Left kidney (tissue), 2 donors: Measurements from ENCODE around the gene SLC7A11. TPM values are rescaled to one million over a fixed set of nuclear protein-coding genes. Genes with fewer than 3 reads are reported as not detected.

Source experiments
- DNase-seq: peaks from one replicate; pipeline ENCODE4 v3.0.0-alpha.2; 2013
- polyA plus RNA-seq: library from polyadenylated mRNA; unstranded; fragments of 120-200 nt; gene quantifications from one replicate; pipeline ENCODE4 v1.2.1, GENCODE V29; 2013; ENCODE audit not compliant: insufficient read length

Gene SLC7A11
- polyA plus RNA-seq, 1 donor, result 4.8 TPM

- DNase-seq, result no peak
These were observed 36.5 kb downstream of the SLC7A11 start for GRCh38 chr4:138205531-138206233.

GRCh38 chr4:138204507-138204906, 37.6 kb downstream of the SLC7A11 start:
- no peak for DNase-seq

- no peak for DNase-seq
These were observed 39.5 kb downstream of the SLC7A11 start for GRCh38 chr4:138202686-138203085.

- no peak for DNase-seq
These were observed 41.9 kb downstream of the SLC7A11 start for GRCh38 chr4:138200236-138200590.

GRCh38 chr4:138199568-138200235, 42.4 kb downstream of the SLC7A11 start:
- no peak for DNase-seq

GRCh38 chr4:138196153-138196552, 46.0 kb downstream of the SLC7A11 start:
- no peak for DNase-seq

- no peak for DNase-seq
These were observed 48.2 kb downstream of the SLC7A11 start for GRCh38 chr4:138193963-138194362.

GRCh38 chr4:138192113-138192512, 50.0 kb downstream of the SLC7A11 start:
- DNase-seq, result no peak

- no peak for DNase-seq
These were observed 51.7 kb downstream of the SLC7A11 start for GRCh38 chr4:138190452-138190858.

GRCh38 chr4:138189206-138189605, 52.9 kb downstream of the SLC7A11 start:
- no peak for DNase-seq

GRCh38 chr4:138188406-138189084, 53.6 kb downstream of the SLC7A11 start:
- DNase-seq, result no peak

GRCh38 chr4:138185859-138186645, 56.1 kb downstream of the SLC7A11 start:
- no peak for DNase-seq

- DNase-seq, result no peak
These were observed 57.3 kb downstream of the SLC7A11 start for GRCh38 chr4:138184886-138185285.

GRCh38 chr4:138182838-138183426, 59.2 kb downstream of the SLC7A11 start:
- DNase-seq, result peak; percentile 70

GRCh38 chr4:138181287-138181686, 60.9 kb downstream of the SLC7A11 start:
- no peak for DNase-seq

- DNase-seq, result no peak
These were observed 63.6 kb downstream of the SLC7A11 start for GRCh38 chr4:138178566-138178965.

GRCh38 chr4:138177278-138177968, 64.7 kb downstream of the SLC7A11 start:
- DNase-seq, result no peak

- peak; percentile 53 for DNase-seq
These were observed 67.0 kb downstream of the SLC7A11 start for GRCh38 chr4:138174981-138175794.

GRCh38 chr4:138164208-138164607, 77.9 kb downstream of the SLC7A11 start:
- DNase-seq, result no peak

- no peak for DNase-seq
These were observed 79.0 kb downstream of the SLC7A11 start for GRCh38 chr4:138163171-138163570.

GRCh38 chr4:138162259-138162658, 79.9 kb downstream of the SLC7A11 start:
- DNase-seq, result no peak
